CD4-positive, alpha-beta T cell treated with Interleukin-6 at 100 ng/mL for 8 hours (primary cell): ENCODE measurements around the gene BRAT1.
A peak's percentile ranks its signal among the peaks of the same experiment; 100 is the strongest.

Experiments used
- DNase-seq: peaks from one replicate; pipeline ENCODE4 v3.0.0-alpha.2; 2020; ENCODE audit warnings: mixed read lengths, low spot score

The BRAT1 gene

GRCh38 chr7:2523461-2523936, 31.8 kb downstream of the BRAT1 start:
- no peak for DNase-seq

- DNase-seq, result no peak
These were observed 32.4 kb downstream of the BRAT1 start for GRCh38 chr7:2522780-2523433.

DNA sequence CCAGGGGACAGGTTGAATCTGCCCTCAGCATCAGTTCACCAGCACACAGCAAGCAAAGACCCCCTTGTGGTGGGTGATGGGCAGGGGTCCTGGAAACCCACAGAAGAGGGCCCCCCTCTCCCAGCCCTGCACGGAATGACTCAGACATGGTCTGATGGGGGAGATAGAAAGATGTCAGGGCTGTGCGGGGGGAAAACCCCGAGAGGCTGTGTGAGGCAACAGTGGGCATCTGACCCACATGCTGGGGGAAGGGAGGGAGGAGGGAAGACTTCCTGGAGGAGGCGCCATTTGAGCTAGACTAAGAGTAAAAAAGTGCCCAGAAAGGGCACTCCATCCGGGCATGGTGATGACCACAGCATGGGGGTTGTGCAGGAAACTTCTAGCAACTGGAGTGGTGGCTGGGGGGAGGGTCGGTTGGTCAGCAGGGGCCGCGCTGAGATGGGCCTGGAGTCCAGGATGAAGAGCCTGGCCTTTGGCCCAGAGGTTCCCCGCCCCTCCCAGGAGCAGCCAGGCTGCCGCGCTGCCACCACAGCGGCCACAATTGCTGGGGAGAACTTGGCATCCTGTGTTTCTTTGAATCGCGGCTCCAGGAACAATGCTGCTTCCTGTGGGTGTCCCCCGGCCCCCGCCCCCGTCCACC, 33.3 kb downstream of the BRAT1 start:
- peak; percentile 74 for DNase-seq

GRCh38 chr7:2521341-2521745, 34.0 kb downstream of the BRAT1 start:
- DNase-seq, result no peak

GRCh38 chr7:2520761-2521290, 34.5 kb downstream of the BRAT1 start:
- no peak for DNase-seq

DNA sequence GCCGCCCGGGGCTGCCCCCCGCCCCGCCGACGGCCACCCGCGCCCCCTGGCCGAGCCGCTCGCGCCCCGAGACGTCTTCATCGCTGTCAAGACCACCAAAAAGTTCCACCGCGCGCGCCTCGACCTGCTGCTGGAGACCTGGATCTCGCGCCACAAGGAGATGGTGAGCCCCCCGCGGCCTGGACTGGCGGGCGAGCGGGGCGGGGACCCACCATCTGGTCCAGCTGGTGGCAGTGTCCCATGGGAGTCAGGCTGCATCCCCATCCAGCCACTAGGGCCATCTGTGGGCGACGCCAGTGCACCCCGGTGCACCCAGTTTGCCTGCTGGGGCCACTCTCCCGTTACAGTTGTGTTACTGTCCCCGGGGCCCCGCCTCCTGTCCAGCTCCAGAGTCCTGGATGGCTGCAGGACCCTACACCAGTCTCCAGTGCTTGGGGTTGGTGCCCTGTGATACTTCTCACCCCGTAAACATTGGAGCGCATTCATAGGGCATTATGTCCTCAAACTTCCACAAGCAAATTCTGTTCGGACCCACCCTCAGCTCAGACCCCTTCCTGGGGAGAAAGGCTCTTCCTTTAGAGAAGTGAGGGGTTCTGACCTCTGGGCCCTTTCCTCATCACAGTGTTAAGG, 35.1 kb downstream of the BRAT1 start:
- DNase-seq, result no peak

DNA sequence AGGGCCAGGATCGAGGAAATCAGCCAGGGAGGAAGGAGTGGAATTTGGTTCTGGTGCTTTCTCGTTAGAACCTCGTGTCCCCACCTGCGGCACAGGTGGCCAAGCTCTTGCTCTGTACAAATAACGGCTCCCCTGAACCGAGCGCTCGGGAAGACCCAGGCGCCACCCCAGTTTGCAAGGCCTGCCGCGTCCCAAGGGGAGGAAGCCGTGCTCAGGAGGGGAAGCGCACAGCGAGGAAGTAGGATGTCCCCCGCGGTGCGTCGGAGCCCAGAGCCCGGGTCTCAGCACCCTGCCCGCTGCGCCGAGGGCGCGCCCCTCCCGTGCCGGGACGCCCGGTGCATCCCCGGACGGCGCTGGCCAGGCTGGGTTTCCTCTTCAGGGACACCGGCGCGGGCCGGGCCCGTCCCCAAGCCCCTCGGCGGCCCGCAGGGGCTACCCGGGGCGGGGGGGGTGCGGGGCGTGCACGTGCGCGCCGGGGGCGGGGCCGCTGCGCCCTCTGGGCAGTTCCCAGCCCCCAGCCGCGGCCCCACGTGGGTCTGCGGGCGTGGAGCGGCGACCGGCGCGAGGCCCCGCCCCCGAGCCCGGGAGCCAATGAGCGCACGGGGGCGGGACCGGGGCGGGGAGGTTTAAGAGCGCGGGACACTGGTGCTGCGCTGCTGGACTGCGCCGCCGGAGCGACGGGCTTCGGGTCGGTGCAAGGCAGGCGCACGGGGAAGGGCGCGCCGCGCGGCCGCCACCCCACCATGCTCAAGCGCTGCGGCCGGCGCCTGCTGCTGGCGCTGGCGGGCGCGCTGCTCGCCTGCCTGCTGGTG, 36.0 kb downstream of the BRAT1 start, which contains the start of gene LFNG:
TSS of gene LFNG (plus strand) at position 656 of the 812 bp plus-strand sequence. CDS start at position 744, 88 bp downstream.
- DNase-seq, result peak; percentile 88

DNA sequence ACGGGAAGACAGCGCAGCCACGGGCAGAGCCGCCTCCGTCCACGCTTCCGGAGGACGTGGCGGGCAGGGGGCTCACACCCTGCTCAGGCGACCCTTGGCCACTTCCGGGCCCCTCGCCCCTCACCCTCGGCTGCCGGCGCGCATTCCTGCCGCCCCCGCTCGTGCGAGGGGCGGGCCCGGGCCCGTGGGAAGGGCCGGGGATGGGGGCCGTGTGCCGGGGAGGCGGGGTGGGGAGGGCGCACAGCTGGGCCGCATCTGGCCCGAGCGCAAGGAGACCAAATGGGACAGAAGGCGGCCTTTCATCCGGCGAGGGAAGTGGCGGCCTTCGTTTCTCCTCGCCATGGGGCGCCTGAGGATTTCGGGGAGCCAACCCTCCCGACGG, 36.6 kb downstream of the BRAT1 start:
- DNase-seq, result no peak

DNA sequence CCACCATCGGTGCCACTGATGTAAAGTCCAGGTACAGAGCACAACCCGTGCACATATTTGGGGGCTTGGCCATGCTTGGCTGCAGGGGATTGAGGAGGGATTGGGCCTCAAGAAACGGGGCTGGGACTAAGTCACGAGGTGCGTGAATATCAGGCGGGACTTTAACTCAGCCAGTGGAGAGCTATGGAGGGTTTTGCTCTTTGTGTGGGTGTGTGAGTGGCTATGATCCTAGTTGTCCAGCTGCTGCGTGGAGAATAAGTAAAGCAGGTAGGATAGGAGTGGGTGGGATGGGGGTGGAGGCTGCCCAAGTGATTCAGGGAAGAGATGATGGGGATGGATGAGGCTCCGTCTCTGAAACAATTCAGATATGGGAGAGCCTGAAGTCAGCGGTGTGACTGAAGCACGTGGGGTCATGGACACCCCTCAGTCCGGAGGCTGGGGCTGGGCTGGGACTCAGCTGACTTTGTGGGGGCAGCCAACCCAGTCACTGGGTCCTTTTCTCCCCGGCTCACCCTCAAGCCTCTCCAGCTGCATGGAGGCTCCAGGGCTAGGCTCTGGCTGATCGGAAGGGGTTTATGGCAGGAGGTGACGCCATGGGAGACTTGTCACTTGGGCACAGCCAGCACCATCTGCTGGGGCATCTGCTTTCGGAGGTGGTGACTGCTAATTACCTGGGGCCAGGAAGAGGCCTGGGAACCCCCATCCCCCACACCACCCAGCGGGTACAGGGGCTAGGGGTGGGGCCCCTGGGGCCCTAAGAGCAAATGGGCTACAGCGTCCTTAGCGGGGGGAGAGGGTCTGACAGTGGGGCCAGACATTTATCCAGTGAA, 37.4 kb downstream of the BRAT1 start:
- DNase-seq, result no peak

- no peak for DNase-seq
These were observed 38.3 kb downstream of the BRAT1 start for GRCh38 chr7:2517026-2517425.

GRCh38 chr7:2516194-2516555, 39.1 kb downstream of the BRAT1 start:
- no peak for DNase-seq

GRCh38 chr7:2515424-2516193, 39.7 kb downstream of the BRAT1 start:
- DNase-seq, result no peak

GRCh38 chr7:2514473-2515423, 40.6 kb downstream of the BRAT1 start:
- DNase-seq, result no peak

DNA sequence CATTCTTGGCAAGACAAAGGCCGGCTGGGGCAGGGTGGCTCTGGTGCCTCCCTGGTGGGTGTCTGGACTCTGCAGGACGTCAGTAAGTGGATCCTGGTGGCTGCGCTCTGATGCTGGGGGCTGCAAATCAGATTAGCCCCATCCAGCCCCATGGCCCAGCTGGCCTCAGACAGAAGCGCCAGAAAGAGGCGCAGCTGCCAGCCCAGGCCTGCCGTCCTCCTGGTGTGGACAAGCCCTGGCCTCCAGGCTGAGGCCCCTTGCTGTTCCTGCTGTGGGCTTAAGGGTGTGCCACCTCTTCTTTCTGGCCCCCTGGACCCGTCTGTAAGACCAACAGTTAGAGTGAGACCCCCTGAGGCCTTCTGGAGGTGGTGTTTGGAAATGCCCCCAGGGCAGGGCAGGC, 41.6 kb downstream of the BRAT1 start:
- DNase-seq, result no peak

GRCh38 chr7:2512713-2513112, 42.6 kb downstream of the BRAT1 start:
- DNase-seq, result no peak

DNA sequence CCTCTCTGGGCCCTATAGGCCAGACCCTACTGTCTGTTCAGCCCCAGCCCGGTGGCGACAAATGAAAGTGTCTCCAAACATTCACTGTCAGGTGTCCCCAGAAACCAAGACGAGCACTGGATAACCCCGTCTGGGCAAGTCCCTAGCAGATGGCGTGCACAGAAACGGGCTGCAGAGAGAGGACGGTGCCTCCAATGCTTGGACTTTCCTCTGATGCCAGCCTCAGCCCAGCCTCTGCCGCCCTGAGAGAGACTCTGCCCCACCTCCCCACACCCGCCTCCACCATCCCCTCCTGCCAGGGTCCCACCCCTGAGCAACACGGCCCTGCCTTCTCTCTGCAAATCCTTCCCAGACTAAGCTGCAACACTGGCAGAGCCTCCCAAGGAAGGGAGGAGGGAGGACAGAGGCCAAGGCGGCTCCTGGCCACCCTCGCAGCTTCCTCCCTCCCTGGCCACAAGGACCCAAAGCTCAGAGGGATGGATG, 43.1 kb downstream of the BRAT1 start:
- no peak for DNase-seq

GRCh38 chr7:2511769-2512168, 43.6 kb downstream of the BRAT1 start:
- no peak for DNase-seq

- DNase-seq, result peak; percentile 74
These were observed 44.2 kb downstream of the BRAT1 start for GRCh38 chr7:2510909-2511768.
